Measurements from ENCODE around the gene CCDC110.

- TF ChIP-seq CREB5 (CRISPR knock-in tag; IDR thresholded peaks at IDR 0.05; ENCODE audit: low read depth) (no peak), ZFP30 (CRISPR knock-in tag; IDR thresholded peaks at IDR 0.05) (no peak), POU6F1 (CRISPR knock-in tag; IDR thresholded peaks at IDR 0.05; ENCODE audit: borderline replicate concordance, low read depth) (no peak), PATZ1 (CRISPR knock-in tag; IDR thresholded peaks at IDR 0.05; ENCODE audit: borderline replicate concordance) (no peak), ZNF8 (CRISPR knock-in tag; IDR thresholded peaks at IDR 0.05) (no peak), BACH2 (CRISPR knock-in tag; IDR thresholded peaks at IDR 0.05; ENCODE audit: borderline replicate concordance) (no peak), RARB (CRISPR knock-in tag; IDR thresholded peaks at IDR 0.05) (no peak), SNAI2 (CRISPR knock-in tag; IDR thresholded peaks at IDR 0.05) (no peak)
Observed at GRCh38 chr4:185518494-185518893, 47.0 kb upstream of the CCDC110 start.
